ENCODE data around the gene GABRP. TPM values are rescaled to one million over a fixed set of nuclear protein-coding genes. Genes with fewer than 3 reads are reported as not detected.

The GABRP gene
- total RNA-seq, 1 experiment from 2014 or later: not detected

DNA sequence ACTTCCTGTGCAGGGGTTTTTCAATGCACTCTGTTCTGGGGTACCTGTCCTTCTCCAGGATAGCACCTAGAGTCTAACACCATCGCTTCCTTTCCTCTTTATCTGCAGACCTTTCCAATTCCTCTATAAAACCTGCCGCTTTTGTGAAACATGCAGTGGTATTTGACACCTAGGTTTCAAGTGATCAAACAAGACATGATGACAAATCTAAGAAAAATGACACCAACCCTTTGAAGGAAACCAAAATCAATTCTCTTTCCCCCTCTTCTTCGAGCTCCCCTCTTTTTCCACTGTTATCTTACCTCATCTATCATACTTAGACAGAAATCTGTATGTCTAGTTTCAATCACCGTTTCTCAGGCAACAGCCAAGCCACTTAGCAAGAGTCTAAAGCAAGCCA is 52.7 kb downstream of the GABRP start:
- Histone ChIP-seq H3K27ac (no peak overlapping the region), H3K4me1 (replicated peaks) (no peaks in the 10 kb centered on the region), H3K36me3 (no peaks in the 10 kb centered on the region), H3K4me3 (no peak overlapping the region), H3K9me3 (replicated peaks) (no peaks in the 10 kb centered on the region), H3K27me3 (replicated peaks) (no peaks in the 10 kb centered on the region; the same call in 1 of the 2 replicates)
- no peak for DNase-seq (ENCODE audit: low read depth in 1 of 2, low spot score in 2 of 2)

DNA sequence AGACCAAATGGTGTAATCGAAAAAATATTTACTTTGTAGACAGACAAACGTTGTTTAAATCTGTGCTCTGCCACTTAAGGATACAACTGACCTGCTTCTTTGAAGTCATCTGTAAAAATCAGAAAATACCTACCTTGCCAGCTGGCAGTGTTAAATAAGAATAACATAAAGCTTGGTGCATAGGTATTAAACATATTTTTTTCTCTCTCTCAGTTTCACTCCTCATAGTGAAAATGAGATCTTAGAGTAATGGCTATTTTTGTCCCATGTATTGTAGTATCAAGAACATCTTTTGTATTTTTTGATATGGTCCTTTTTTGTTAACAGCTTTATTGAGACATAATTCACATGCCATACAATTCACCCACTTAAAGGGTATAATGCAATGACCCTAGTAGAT is 60.3 kb downstream of the GABRP start:
- no peak overlapping the region for H3K4me3 ChIP-seq

DNA sequence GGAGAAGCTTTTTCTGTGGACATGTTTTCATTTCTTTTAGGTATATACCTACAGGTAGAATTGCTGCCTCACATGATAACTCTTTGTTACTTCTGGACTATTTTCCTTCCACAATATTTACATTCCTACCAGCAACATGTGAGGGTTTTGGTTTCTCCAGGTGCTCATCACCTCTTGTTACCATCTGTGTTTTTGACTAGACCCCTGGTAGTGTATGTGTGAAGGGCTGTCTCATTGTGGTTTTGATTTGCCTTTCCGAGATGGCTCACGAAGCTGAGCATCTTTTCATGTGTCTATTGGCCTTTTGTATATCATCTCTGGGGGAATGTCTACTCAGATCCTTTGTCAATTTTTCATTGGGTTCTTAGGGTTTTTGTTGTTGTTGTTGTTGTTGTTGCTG is 61.1 kb downstream of the GABRP start:
- Histone ChIP-seq H3K27ac (no peak overlapping the region), H3K9me3 (replicated peaks) (no peaks in the 10 kb centered on the region), H3K4me1 (replicated peaks) (peaks cover 11% of the 10 kb centered on the region), H3K4me3 (no peak overlapping the region), H3K36me3 (no peaks in the 10 kb centered on the region), H3K27me3 (replicated peaks) (no peaks in the 10 kb centered on the region)
- no peak for DNase-seq (ENCODE audit: low read depth in 1 of 2, low spot score in 2 of 2)

More for the DNA sequence above, 60.3 kb downstream of the GABRP start:
- Histone ChIP-seq H3K27me3 (replicated peaks) (no peaks in the 10 kb centered on the region), H3K27ac (no peak overlapping the region), H3K9me3 (replicated peaks) (no peaks in the 10 kb centered on the region), H3K4me1 (replicated peaks) (peaks cover 11% of the 10 kb centered on the region), H3K36me3 (no peaks in the 10 kb centered on the region)
- no peak for DNase-seq (ENCODE audit: low read depth in 1 of 2, low spot score in 2 of 2)

DNA sequence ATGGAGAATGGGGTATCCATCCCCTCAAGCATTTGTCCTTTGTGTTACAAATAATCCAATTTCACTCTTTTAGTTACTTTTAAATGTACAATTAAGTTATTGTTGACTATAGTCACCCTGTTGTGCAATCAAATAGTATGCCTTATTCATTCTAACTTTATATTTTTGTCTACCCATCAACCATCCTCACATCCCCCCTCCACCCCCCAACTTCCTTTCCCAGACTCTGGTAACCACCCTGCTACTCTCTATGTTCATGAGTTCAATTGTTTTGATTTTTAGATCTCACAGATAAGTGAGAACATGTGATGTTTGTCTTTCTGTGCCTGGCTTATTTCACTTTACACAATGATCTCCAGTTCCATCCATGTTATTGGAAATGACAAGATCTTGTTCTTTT is 62.9 kb downstream of the GABRP start:
- no peaks in the 10 kb centered on the region for H3K36me3 ChIP-seq
- H3K27me3 ChIP-seq (replicated peaks): no peaks in the 10 kb centered on the region; the same call in 1 of the 2 replicates
- peaks cover 11% of the 10 kb centered on the region for H3K4me1 ChIP-seq (replicated peaks)
- no peak for DNase-seq (ENCODE audit: low read depth in 1 of 2, low spot score in 2 of 2)
- no peak overlapping the region for H3K27ac ChIP-seq
- no peaks in the 10 kb centered on the region for H3K9me3 ChIP-seq (replicated peaks)
- no peak overlapping the region for H3K4me3 ChIP-seq

DNA sequence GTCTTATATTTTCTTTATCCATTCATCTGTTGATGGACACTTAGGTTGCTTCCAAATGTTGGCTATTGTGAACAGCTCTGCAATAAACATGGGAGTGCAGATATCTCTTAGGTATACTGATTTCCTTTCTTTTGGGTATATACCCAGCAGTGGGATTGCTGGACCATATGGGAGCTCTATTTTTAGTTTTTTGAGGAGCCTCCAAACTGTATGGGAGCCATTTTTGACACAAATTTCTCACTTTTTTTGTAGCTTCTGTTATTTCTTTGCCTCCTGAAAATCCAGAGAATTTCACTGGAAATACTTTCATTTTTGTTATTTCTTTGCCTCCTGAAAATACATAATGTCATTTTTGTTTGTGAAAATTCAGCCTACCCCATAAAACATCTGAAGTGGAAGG is 63.3 kb downstream of the GABRP start:
- Histone ChIP-seq H3K4me3 (no peak overlapping the region), H3K36me3 (no peaks in the 10 kb centered on the region), H3K27me3 (replicated peaks) (no peaks in the 10 kb centered on the region; the same call in 1 of the 2 replicates), H3K9me3 (replicated peaks) (no peaks in the 10 kb centered on the region), H3K27ac (no peak overlapping the region), H3K4me1 (replicated peaks) (peaks cover 11% of the 10 kb centered on the region)
- DNase-seq (ENCODE audit: low read depth in 1 of 2, low spot score in 2 of 2): no peak

DNA sequence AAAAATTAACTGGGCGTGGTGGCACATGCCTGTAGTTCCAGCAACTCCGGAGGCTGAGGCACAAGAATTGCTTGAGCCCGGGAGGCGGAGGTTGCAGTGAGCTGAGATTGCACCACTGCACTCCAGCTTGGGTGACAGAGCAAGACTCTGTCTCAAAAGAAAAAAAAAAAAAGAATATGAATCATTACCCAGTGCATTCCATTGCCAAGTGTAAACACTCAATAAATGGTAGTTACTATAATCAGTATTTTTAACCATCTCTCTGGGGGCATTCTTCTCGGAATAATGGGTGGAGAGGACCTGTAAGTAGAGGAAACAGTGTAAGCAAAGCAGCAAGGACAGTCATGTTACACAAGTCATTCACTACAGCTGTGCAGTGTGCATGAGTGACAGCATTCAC is 64.5 kb downstream of the GABRP start:
- Histone ChIP-seq H3K27ac (no peak overlapping the region), H3K4me1 (replicated peaks) (peaks cover 11% of the 10 kb centered on the region), H3K27me3 (replicated peaks) (no peaks in the 10 kb centered on the region; the same call in 1 of the 2 replicates), H3K36me3 (no peaks in the 10 kb centered on the region), H3K9me3 (replicated peaks) (no peaks in the 10 kb centered on the region), H3K4me3 (no peak overlapping the region)
- DNase-seq (ENCODE audit: low read depth in 1 of 2, low spot score in 2 of 2): peak in 1 of 2 experiments; percentile 44

DNA sequence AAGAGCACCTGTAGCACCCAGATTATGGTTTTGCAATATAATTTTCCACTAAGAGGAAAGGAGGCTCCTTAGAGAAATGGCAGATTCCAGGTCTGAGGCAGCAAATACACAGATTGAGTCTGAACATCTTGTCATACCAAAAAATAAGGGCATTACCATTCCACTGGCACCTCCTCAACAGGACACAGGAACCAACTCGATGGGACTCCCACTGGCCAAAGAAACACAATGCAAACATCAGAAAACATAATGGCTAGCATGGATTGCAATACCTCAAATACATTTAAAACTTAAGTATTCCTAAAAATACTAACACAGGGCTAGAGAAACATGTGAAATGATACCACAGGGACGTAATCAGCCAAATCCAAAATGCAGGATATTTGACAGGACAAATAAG is 65.8 kb downstream of the GABRP start:
- DNase-seq (ENCODE audit: low read depth in 1 of 2, low spot score in 2 of 2): no peak
- H3K27me3 ChIP-seq (replicated peaks): no peaks in the 10 kb centered on the region; the same call in 1 of the 2 replicates

DNA sequence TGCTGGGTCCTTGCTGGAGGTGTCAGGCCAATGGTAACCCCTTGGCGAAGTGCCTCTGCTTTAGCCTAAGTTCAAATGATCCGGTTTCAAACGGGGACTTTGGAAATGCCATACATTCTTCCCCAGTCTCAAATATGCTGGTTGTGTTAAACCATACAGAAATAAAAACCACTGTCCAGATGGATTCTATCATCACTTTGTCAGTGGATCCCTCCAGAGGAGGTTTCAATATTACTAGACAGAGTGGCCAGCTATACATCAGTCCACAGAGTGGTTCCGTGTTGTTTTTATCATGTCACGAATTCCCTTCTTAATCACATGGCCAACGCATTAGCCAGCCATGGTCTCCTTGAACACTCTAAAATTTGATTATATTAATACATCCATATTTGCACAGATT is 71.0 kb downstream of the GABRP start:
- H3K4me1 ChIP-seq (replicated peaks): no peaks in the 10 kb centered on the region
- no peak overlapping the region for H3K27ac ChIP-seq
- no peaks in the 10 kb centered on the region; the same call in 1 of the 2 replicates for H3K9me3 ChIP-seq (replicated peaks)
- no peak for DNase-seq (ENCODE audit: low read depth in 1 of 2, low spot score in 2 of 2)
- H3K36me3 ChIP-seq: no peaks in the 10 kb centered on the region
- H3K4me3 ChIP-seq: no peak overlapping the region
- no peaks in the 10 kb centered on the region; the same call in 1 of the 2 replicates for H3K27me3 ChIP-seq (replicated peaks)

More for the DNA sequence above, 65.8 kb downstream of the GABRP start:
- H3K36me3 ChIP-seq: no peaks in the 10 kb centered on the region
- no peak overlapping the region for H3K27ac ChIP-seq
- no peaks in the 10 kb centered on the region for H3K9me3 ChIP-seq (replicated peaks)
- H3K4me1 ChIP-seq (replicated peaks): peaks cover 11% of the 10 kb centered on the region
- no peak overlapping the region for H3K4me3 ChIP-seq

DNA sequence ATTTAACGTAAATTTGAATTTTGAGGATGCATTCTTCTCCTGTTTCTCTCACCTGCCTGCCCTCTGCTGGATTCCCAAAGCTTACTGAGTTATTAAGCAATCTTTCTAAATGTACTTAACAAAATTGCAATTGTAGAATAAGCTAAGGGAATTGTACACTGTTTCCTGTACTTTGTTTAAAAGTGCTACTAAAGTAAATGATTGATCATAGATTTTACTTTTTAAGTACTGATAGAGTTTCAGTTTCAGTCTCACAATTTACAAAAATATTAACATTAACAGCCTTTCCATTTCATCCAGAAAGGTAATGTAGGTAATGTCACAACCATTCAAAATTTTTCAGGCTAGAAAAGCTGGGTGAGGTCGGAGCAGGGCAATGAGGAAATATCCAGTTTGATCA is 73.5 kb downstream of the GABRP start:
- no peak overlapping the region for H3K4me3 ChIP-seq
- H3K36me3 ChIP-seq: peaks cover 3% of the 10 kb centered on the region
- no peaks in the 10 kb centered on the region for H3K4me1 ChIP-seq (replicated peaks)
- no peak overlapping the region for H3K27ac ChIP-seq
- no peaks in the 10 kb centered on the region for H3K27me3 ChIP-seq (replicated peaks)
- DNase-seq (ENCODE audit: low read depth in 1 of 2, low spot score in 2 of 2): no peak
- peaks cover 13% of the 10 kb centered on the region for H3K9me3 ChIP-seq (replicated peaks)

DNA sequence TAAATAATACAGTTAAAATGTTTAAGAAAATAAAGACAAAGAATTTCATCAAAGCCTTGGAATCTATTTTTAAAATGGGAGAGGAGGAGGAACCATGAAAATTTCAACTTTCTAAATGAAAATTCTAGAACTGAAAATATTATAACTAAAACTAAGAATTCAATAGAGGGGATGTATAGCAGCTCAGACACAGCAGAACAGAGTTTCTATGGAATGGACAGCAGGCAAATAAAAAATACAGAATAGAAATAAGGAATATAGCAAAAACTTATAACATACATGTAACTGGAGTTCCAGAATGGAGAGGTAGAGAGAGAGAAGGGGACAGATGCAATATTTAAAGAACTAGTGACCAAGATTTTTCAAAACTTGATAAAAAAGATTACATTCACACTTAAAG is 76.9 kb downstream of the GABRP start:
- DNase-seq (ENCODE audit: low read depth in 1 of 2, low spot score in 2 of 2): no peak
- Histone ChIP-seq H3K27ac (no peak overlapping the region), H3K4me3 (no peak overlapping the region), H3K4me1 (replicated peaks) (peaks cover 20% of the 10 kb centered on the region), H3K9me3 (replicated peaks) (peaks cover 17% of the 10 kb centered on the region), H3K36me3 (peaks cover 13% of the 10 kb centered on the region), H3K27me3 (replicated peaks) (no peaks in the 10 kb centered on the region)

DNA sequence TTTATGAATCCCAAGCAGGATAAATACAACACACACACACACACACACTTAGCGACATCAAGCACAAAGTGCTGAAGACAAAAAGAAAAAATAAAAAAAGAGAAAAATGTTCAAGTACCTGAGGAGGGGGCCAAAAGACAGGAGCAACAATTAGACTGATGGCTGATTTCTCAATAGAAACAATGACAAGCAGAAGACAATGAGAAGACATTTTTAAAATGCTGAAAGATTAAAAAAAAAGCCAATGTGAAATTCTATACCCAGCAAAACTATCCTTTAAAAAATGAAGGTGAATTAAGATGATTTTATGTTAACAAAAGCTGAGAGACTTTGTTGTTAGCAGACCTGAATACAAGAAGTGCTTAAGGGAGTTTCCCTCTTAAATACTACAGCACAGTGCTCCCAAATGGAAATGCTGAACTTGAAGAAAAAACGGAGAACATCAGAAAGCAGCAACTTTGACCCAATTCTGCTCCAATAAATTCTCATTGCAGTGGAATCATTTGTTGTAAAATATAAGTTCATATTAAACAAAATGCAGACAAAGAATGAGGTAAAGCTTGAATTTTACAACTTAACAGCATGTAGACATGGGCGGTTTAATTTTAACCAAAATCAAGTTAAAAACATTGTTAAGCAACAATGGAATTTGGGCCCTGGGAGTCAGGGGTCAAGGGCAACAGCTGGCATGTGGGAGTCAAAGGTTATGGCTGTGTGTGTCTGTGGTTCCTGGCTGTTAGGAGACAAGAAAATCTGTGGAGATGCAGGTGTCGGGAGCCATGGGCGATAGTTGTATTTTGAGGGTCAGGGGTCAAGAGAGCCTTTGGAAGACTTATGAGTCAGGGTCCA is 77.5 kb downstream of the GABRP start:
- H3K27me3 ChIP-seq (replicated peaks): no peaks in the 10 kb centered on the region
- H3K4me3 ChIP-seq: peak overlapping the region; percentile 95
- H3K4me1 ChIP-seq (replicated peaks): peaks cover 20% of the 10 kb centered on the region
- peaks cover 13% of the 10 kb centered on the region for H3K36me3 ChIP-seq
- DNase-seq (ENCODE audit: low read depth in 1 of 2, low spot score in 2 of 2): peak in 1 of 2 experiments; percentile 13
- H3K9me3 ChIP-seq (replicated peaks): peaks cover 17% of the 10 kb centered on the region
- H3K27ac ChIP-seq: no peak overlapping the region

DNA sequence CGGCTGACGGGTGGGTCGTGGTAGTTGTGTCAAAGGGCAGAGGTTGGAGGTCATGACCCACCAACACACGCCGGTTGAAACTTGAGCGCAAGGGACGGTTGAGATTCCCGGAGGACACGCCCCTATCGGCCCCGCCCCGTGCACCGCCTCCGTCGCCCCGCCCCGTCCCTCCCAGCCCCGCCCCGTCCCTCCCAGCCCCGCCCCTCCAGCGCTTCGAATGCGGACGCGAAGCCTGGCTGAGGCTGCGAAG is 78.1 kb downstream of the GABRP start:
- H3K9me3 ChIP-seq (replicated peaks): peaks cover 17% of the 10 kb centered on the region

DNA sequence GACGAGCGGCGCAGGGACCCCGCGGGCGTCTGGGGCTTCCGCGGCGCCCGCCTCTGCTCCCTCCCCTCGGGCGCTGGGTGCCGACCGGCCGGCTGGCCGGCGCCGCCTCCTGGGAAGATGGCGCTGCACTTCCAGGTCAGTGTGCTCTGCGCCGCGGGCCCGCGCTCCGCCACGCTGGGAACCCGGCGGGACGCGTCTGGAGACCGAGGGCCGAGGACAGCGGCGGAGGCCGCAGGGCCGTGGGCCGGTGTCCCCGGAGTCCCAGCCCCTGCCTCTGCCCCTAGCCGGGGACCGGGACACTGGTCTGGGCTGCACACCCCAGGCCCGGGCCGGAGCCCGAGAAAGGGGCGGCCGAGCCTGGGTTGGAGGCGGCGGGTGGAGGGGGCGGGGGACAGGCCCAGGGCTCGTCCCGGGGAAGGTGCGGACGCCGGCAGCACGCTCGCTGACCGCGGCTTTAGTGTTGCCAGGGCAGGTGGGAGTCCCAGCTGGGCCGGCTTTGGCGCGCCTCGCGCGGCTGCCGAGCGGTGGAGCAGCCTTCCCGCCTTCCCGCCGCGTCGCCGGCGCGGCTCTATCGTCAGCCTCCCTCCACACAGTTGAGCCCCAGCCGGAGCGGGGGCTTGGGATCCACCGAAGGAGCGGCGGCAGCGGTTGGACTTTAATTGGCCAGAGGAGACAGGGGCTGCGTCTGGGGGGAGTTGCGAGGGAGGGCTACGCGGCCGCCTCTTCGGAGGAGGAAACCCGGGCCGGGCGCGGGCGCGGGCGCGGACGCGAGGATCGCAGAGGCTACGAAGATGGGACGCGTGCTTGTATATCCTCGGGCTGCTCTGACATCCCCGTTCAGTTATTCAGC is 78.6 kb downstream of the GABRP start, which contains the start of gene RANBP17:
RANBP17 (plus strand) TSS at position 102 of the 850 bp plus-strand sequence.
- DNase-seq (ENCODE audit: low read depth in 1 of 2, low spot score in 2 of 2): peak; percentile 78 to 80
- Histone ChIP-seq H3K36me3 (peaks cover 13% of the 10 kb centered on the region), H3K9me3 (replicated peaks) (peaks cover 17% of the 10 kb centered on the region), H3K27me3 (replicated peaks) (no peaks in the 10 kb centered on the region), H3K27ac (peak within 1 kb of the TSS; percentile 84), H3K4me1 (replicated peaks) (peaks cover 20% of the 10 kb centered on the region), H3K4me3 (peak within 1 kb of the TSS; percentile 95)

More for the DNA sequence above, 78.1 kb downstream of the GABRP start:
- Histone ChIP-seq H3K4me3 (peak overlapping the region; percentile 95), H3K27ac (peak overlapping the region; percentile 84; the same call in 1 of the 2 replicates), H3K4me1 (replicated peaks) (peaks cover 20% of the 10 kb centered on the region), H3K27me3 (replicated peaks) (no peaks in the 10 kb centered on the region), H3K36me3 (peaks cover 13% of the 10 kb centered on the region)
- DNase-seq (ENCODE audit: low read depth in 1 of 2, low spot score in 2 of 2): no peak

DNA sequence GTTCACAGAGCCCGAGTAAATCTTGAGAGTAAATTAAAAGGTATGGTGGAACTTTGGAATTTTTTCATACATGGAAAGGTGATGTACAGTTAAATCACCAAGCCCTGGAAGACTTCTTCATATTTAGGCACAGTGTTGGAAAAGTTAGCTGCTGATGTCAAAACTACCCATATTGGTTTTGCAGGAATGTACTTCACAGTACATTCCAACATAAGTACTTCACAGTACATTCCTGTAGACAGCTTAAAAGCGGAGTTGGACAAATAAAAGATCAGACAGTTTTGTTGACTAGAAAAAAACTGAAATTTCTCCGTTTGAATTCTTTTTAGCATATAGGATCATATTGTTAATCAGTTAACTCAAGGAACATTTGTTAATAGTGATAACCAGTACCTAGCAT is 80.1 kb downstream of the GABRP start:
- Histone ChIP-seq H3K4me3 (no peak overlapping the region), H3K27me3 (replicated peaks) (no peaks in the 10 kb centered on the region), H3K27ac (peak overlapping the region; percentile 84), H3K9me3 (replicated peaks) (peaks cover 17% of the 10 kb centered on the region), H3K4me1 (replicated peaks) (peaks cover 20% of the 10 kb centered on the region), H3K36me3 (peaks cover 13% of the 10 kb centered on the region)
- DNase-seq (ENCODE audit: low read depth in 1 of 2, low spot score in 2 of 2): peak in 1 of 2 experiments; percentile 54
